NCI-H1105 treated with DMSO at 0.1 percent for 48 hours (cell line): Measurements from ENCODE around the gene FGF8.

Experiments used
- DNase-seq: peaks from one replicate; lab custom pipeline; 2025; lab: John Stamatoyannopoulos, UW

The FGF8 gene

GRCh38 chr10:101725296-101726114 is 50.4 kb downstream of the FGF8 start:
- no peak for DNase-seq

- no peak for DNase-seq
Measured at GRCh38 chr10:101724446-101724845, 51.5 kb downstream of the FGF8 start.

GRCh38 chr10:101723176-101723575 is 52.7 kb downstream of the FGF8 start:
- no peak for DNase-seq

- no peak for DNase-seq
Measured at GRCh38 chr10:101721806-101722205, 54.1 kb downstream of the FGF8 start.

GRCh38 chr10:101720606-101721230 is 55.2 kb downstream of the FGF8 start:
- DNase-seq, result no peak
